ENCODE measurements around the gene CES5A.

DNA sequence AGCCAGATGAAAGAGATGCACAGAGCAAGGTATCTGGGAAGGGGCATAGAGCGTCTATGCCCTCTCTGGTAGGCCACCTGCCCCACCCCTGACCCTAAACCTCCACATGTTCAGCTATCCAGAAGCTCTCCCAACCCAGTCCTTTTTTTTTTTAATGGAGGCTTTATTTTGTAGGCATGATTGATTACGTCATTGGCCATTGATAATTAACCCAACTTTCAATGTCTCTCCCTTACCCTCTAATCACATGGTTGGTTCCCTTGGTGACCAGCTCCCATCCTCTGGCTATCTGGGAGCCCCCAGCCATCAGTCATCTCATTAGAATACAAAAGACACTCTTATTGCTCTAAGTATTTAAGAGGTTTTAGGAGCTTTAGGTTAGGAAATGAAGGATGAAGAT, 14.3 kb upstream of the CES5A start:
- TF ChIP-seq, protein P1, sequence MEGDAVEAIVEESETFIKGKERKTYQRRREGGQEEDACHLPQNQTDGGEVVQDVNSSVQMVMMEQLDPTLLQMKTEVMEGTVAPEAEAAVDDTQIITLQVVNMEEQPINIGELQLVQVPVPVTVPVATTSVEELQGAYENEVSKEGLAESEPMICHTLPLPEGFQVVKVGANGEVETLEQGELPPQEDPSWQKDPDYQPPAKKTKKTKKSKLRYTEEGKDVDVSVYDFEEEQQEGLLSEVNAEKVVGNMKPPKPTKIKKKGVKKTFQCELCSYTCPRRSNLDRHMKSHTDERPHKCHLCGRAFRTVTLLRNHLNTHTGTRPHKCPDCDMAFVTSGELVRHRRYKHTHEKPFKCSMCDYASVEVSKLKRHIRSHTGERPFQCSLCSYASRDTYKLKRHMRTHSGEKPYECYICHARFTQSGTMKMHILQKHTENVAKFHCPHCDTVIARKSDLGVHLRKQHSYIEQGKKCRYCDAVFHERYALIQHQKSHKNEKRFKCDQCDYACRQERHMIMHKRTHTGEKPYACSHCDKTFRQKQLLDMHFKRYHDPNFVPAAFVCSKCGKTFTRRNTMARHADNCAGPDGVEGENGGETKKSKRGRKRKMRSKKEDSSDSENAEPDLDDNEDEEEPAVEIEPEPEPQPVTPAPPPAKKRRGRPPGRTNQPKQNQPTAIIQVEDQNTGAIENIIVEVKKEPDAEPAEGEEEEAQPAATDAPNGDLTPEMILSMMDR (IDR thresholded peaks at IDR 0.05): no peak
- TF ChIP-seq POLR2A (IDR thresholded peaks at IDR 0.05): no peak
